SU-DHL-6 (cell line): ENCODE measurements around the gene ATP1A3.
A peak's percentile ranks its signal among the peaks of the same experiment; 100 is the strongest.

Experiments used
- H2AFZ ChIP-seq: fragments of 200-600 bp; sonication (generic); 2 replicates; pipeline ENCODE4 v1.6.1; 2014; ENCODE audit warnings: low read depth, mild to moderate bottlenecking, moderate library complexity, mixed read lengths, antibody characterized with exemption, low read length; ENCODE audit not compliant: severe bottlenecking
- H3F3A ChIP-seq: fragments of 200-600 bp; shearing (Covaris generic); 2 replicates; pipeline ENCODE4 v1.6.0; 2016; ENCODE audit warnings: antibody characterized with exemption, mild to moderate bottlenecking; ENCODE audit not compliant: insufficient read depth
- H3K27ac ChIP-seq: fragments of 200-600 bp; sonication (generic); 2 replicates; pipeline ENCODE4 v1.5.1; 2016; ENCODE audit warnings: low read depth, mild to moderate bottlenecking, low read length, moderate library complexity, mixed read lengths
- H3K27me3 ChIP-seq: fragments of 200-600 bp; sonication (generic), shearing (Covaris generic); 2 replicates; pipeline ENCODE4 v1.6.0; 2014; ENCODE audit warnings: mild to moderate bottlenecking, low read length
- H3K36me3 ChIP-seq: fragments of 200-600 bp; sonication (generic); 2 replicates; pipeline ENCODE4 v1.6.1; 2014; ENCODE audit warnings: mild to moderate bottlenecking, low read length, mixed read lengths
- H3K4me2 ChIP-seq: fragments of 300-600, 200-600 bp; shearing (Covaris generic), sonication (generic); 2 replicates; pipeline ENCODE4 v1.6.0; 2014; ENCODE audit warnings: low read length, low read depth, mild to moderate bottlenecking; ENCODE audit not compliant: poor library complexity, severe bottlenecking
- H3K4me3 ChIP-seq: fragments of 200-600 bp; sonication (generic); 2 replicates; pipeline ENCODE4 v1.5.1; 2014; ENCODE audit warnings: antibody characterized with exemption, low read length, mild to moderate bottlenecking, mixed read lengths; ENCODE audit not compliant: insufficient read depth, poor library complexity, severe bottlenecking
- H3K79me2 ChIP-seq: fragments of 200-600 bp; sonication (generic); 2 replicates; pipeline ENCODE4 v1.6.1; 2014; ENCODE audit warnings: mild to moderate bottlenecking, low read length, moderate library complexity; ENCODE audit not compliant: insufficient read depth
- H3K9ac ChIP-seq: fragments of 200-600 bp; sonication (generic); 2 replicates; pipeline ENCODE4 v1.7.0; 2014; ENCODE audit warnings: mild to moderate bottlenecking, low read length
- H3K9me2 ChIP-seq: fragments of 200-600 bp; sonication (generic); replicated peaks from 2 replicates; pipeline ENCODE4 v1.6.1; 2014; ENCODE audit warnings: low read length; ENCODE audit not compliant: insufficient read depth
- H3K9me3 ChIP-seq: fragments of 200-600 bp; sonication (generic); 2 replicates; pipeline ENCODE4 v1.6.1; 2014; ENCODE audit warnings: low read length, mixed read lengths; ENCODE audit not compliant: insufficient read depth
- H4K20me1 ChIP-seq: fragments of 200-600 bp; sonication (generic); 2 replicates; pipeline ENCODE4 v1.6.1; 2014; ENCODE audit warnings: low read depth, mild to moderate bottlenecking, antibody characterized with exemption, low read length, moderate library complexity, mixed read lengths
- CTCF ChIP-seq: fragments of 200-600 bp; sonication (generic); IDR thresholded peaks from one replicate; pipeline ENCODE4 v1.5.1; 2017; ENCODE audit warnings: antibody characterized with exemption, mild to moderate bottlenecking, low read length, moderate library complexity; ENCODE audit not compliant: insufficient read depth, poor library complexity, severe bottlenecking
- EZH2phosphoT487 ChIP-seq: fragments of 200-600 bp; sonication (generic), shearing (Covaris generic); conservative IDR thresholded peaks from 2 replicates; pipeline ENCODE4 v1.6.1; 2018; ENCODE audit warnings: mild to moderate bottlenecking, antibody characterized with exemption, low read length, moderate library complexity, mixed read lengths

Gene ATP1A3

GRCh38 chr19:41960973-41961372 is 33.1 kb downstream of the ATP1A3 start:
- Histone ChIP-seq H3K9ac (no peak overlapping the region), H3K9me3 (no peaks in the 10 kb centered on the region), H3K27ac (no peak overlapping the region), H3K9me2 (no peaks in the 10 kb centered on the region), H2AFZ (no peak overlapping the region), H3K79me2 (no peaks in the 10 kb centered on the region; the same call in 1 of the 2 replicates), H3F3A (peaks cover 4% of the 10 kb centered on the region; the same call in 1 of the 2 replicates), H3K36me3 (no peaks in the 10 kb centered on the region), H3K4me3 (no peak overlapping the region), H4K20me1 (no peaks in the 10 kb centered on the region), H3K4me2 (no peak overlapping the region), H3K27me3 (no peaks in the 10 kb centered on the region)
- TF ChIP-seq EZH2phosphoT487 (no peak), CTCF (no peak)

GRCh38 chr19:41959056-41960053 is 34.7 kb downstream of the ATP1A3 start, which contains the start of gene RABAC1:
Gene RABAC1 (minus strand): TSS chr19:41959321. CDS start chr19:41959292, 29 bp downstream.
- TF ChIP-seq CTCF (peak; percentile 67), EZH2phosphoT487 (no peak)
- Histone ChIP-seq H4K20me1 (no peaks in the 10 kb centered on the region), H2AFZ (peak within 1 kb of the TSS; percentile 84), H3K4me2 (peak within 1 kb of the TSS; percentile 85), H3K9me3 (no peaks in the 10 kb centered on the region), H3K9ac (peak within 1 kb of the TSS; percentile 97), H3K4me3 (peak within 1 kb of the TSS; percentile 99), H3K36me3 (no peaks in the 10 kb centered on the region), H3F3A (peaks cover 17% of the 10 kb centered on the region), H3K27ac (peak within 1 kb of the TSS; percentile 72), H3K79me2 (no peaks in the 10 kb centered on the region; the same call in 1 of the 2 replicates), H3K9me2 (no peaks in the 10 kb centered on the region), H3K27me3 (no peaks in the 10 kb centered on the region)

- TF ChIP-seq EZH2phosphoT487 (no peak), CTCF (no peak)
Observed at GRCh38 chr19:41958367-41959055, 35.5 kb downstream of the ATP1A3 start.

More at GRCh38 chr19:41958367-41959055, 35.5 kb downstream of the ATP1A3 start:
- Histone ChIP-seq H3K9ac (peak overlapping the region; percentile 97), H3K4me3 (peak overlapping the region; percentile 99), H3K27ac (peak overlapping the region; percentile 72), H3F3A (peaks cover 21% of the 10 kb centered on the region), H3K9me2 (no peaks in the 10 kb centered on the region), H4K20me1 (no peaks in the 10 kb centered on the region), H3K79me2 (no peaks in the 10 kb centered on the region; the same call in 1 of the 2 replicates), H2AFZ (no peak overlapping the region), H3K36me3 (no peaks in the 10 kb centered on the region), H3K4me2 (peak overlapping the region; percentile 85), H3K27me3 (no peaks in the 10 kb centered on the region), H3K9me3 (no peaks in the 10 kb centered on the region)
